Esophagus squamous epithelium (tissue), 5 donors: ENCODE measurements around the gene C10orf71. TPM values are rescaled to one million over a fixed set of nuclear protein-coding genes. Genes with fewer than 3 reads are reported as not detected.

Experiments used
- DNase-seq: peaks from one replicate; lab custom pipeline; 2025; lab: John Stamatoyannopoulos, UW
- H3K27ac ChIP-seq, 4 donors: fragments of 200-600 bp; sonication (generic); one replicate each; pipeline ENCODE4 v1.5.1; 2016 to 2019; ENCODE audit warnings: mild to moderate bottlenecking in 1 of 4
- H3K27me3 ChIP-seq, 4 donors: fragments of 200-600 bp; sonication (generic); 1 replicate in 3 of 4; 2 replicates in 1 of 4; pipeline versions ENCODE4 v1.5.1 to v1.6.0; 2017 to 2021; ENCODE audit warnings: antibody characterized with exemption in 1 of 4
- H3K36me3 ChIP-seq, 3 donors: fragments of 200-600 bp; sonication (generic); one replicate each; pipeline ENCODE4 v1.5.1; 2016 to 2019
- H3K4me1 ChIP-seq, 3 donors: fragments of 200-600 bp; sonication (generic); one replicate each; pipeline ENCODE4 v1.5.1; 2017 to 2019
- H3K4me3 ChIP-seq, 4 donors: fragments of 200-600 bp; sonication (generic); 1 replicate in 3 of 4; 2 replicates in 1 of 4; pipeline ENCODE4 v1.5.1; 2016 to 2019; ENCODE audit warnings: mild to moderate bottlenecking in 2 of 4, moderate library complexity in 1 of 4
- H3K9me3 ChIP-seq, 3 donors: fragments of 200-600 bp; sonication (generic); one replicate each; pipeline ENCODE4 v1.5.1; 2016 to 2019
- CTCF ChIP-seq, 6 experiments: fragments of 450-650 bp in 4 of 6; fragments of 200-600 bp in 2 of 6; sonication (generic) in 2 of 6; IDR thresholded peaks; one replicate each; pipeline ENCODE4 v1.5.1; 2016 to 2019; ENCODE audit warnings: antibody characterized with exemption in 6 of 6, mild to moderate bottlenecking in 4 of 6, moderate library complexity in 4 of 6
- POLR2A ChIP-seq, 4 donors: fragments of 450-650 bp; IDR thresholded peaks; one replicate each; pipeline ENCODE4 v1.6.1; 2017; ENCODE audit warnings: antibody characterized with exemption in 4 of 4, mild to moderate bottlenecking in 4 of 4, moderate library complexity in 3 of 4
- WGBS, 2 donors: methylation state at CpG; one replicate each; pipeline ENCODE4 v1.1.5; 2018; 5-methylcytosine and 5-hydroxymethylcytosine counted together
- intact Hi-C: fragments of 100-400 bp; cut with DNase I; formaldehyde crosslinking; loops from one replicate; pipeline ENCODE4 v1.15.0; 2022
- total RNA-seq, 4 donors: library from RNA; depleted of rRNA; stranded (reverse); fragments of >200 nt; gene quantifications; one replicate each; pipeline ENCODE4 v1.1.0, GENCODE V29; 2016
- donor health status: DM: yes; HTN: yes; CAD: no.

Gene C10orf71
- total RNA-seq, 4 donors from 2014 or later = under 0.01 TPM; not detected in 3

DNA sequence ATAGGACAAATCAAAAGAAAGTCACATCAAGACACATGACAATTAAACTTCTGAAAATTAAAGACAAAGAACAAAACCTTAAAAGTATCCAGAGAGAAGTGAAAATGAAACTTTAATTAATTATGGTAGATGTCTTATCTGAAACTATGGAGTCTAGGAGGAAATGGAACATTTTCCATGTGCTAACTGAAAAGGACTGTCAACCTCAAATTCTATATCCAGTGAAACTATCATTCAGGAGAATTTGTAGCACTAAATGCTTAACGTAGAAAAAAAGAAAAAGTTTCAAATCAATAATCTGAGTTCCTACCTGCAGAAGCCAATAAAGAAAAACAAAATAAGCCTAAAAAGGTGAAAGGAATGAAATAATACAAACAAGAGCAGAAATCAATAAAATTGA lies 33.1 kb upstream of the C10orf71 start:
- Histone ChIP-seq H3K4me1 (no peaks in the 10 kb centered on the region), H3K36me3 (no peaks in the 10 kb centered on the region), H3K9me3 (peaks cover 0 to 10% (median 10%) of the 10 kb centered on the region in 3 donors), H3K27me3 (peaks cover 0 to 7% (median 0%) of the 10 kb centered on the region in 4 donors), H3K27ac (no peak overlapping the region), H3K4me3 (no peak overlapping the region)
- TF ChIP-seq CTCF (IDR thresholded peaks at IDR 0.05) = no peak
- no peak for TF ChIP-seq POLR2A (IDR thresholded peaks at IDR 0.05)
- intact Hi-C loops = no loop called here
- 92 to 97% methylated on average over 1 of the region's 1 CpG for WGBS, 2 donors
- DNase-seq = no peak

DNA sequence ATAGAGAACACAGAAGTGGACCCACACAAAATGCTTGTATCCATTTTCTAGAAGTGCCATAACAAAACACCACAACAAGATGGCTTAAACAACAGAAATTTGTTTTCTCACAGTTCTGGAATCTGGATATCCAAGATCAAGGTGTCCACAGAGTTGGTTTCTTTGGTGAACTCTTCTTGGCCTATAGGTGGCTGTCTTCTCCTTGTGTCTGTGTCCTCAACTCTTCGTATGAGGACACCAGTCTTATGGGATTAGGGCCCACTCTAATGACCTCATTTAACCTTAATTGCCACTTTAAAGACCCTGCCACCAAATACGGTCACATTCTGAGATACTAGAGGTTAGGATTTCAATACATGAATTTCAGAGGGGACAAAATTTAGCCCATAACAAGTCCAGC lies 30.8 kb upstream of the C10orf71 start:
- DNase-seq = no peak
- no peak overlapping the region for H3K27ac ChIP-seq
- 68 to 79% methylated on average over 2 of the region's 2 CpGs for WGBS, 2 donors
- H3K27me3 ChIP-seq = no peaks in the 10 kb centered on the region
- TF ChIP-seq CTCF (IDR thresholded peaks at IDR 0.05) (no peak), POLR2A (IDR thresholded peaks at IDR 0.05) (no peak)
- H3K4me3 ChIP-seq = no peak overlapping the region
- intact Hi-C loops = no loop called here
- H3K36me3 ChIP-seq = no peaks in the 10 kb centered on the region
- H3K4me1 ChIP-seq = peaks cover 0 to 15% (median 12%) of the 10 kb centered on the region in 3 donors
- peaks cover 0 to 10% (median 10%) of the 10 kb centered on the region in 3 donors for H3K9me3 ChIP-seq

DNA sequence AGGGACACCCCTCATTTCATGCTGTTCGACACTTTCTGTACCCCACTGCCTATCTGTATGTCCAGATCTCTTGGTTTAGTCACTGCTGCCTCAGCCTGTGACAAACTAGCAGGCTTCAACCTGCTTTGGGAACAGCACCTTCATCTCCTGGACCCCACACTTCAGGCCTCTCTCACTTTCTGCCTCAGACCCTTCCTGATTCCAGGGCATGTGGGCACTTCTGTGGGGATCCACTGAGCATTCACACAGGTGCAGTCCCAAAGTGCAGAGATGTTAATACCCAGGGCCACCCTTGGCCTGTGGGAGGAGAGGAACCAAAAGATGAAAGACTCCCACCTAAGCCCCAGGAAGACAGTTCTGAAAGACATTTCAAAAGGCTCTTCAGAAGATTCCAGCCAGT lies 29.4 kb upstream of the C10orf71 start:
- Histone ChIP-seq H3K4me1 (peaks cover 0 to 16% (median 13%) of the 10 kb centered on the region in 3 donors), H3K9me3 (peaks cover 0 to 10% (median 8%) of the 10 kb centered on the region in 3 donors), H3K36me3 (no peaks in the 10 kb centered on the region), H3K27me3 (no peaks in the 10 kb centered on the region), H3K4me3 (no peak overlapping the region), H3K27ac (no peak overlapping the region)
- 75 to 80% methylated on average over 1 of the region's 1 CpG for WGBS, 2 donors
- TF ChIP-seq POLR2A (IDR thresholded peaks at IDR 0.05) (no peak), CTCF (IDR thresholded peaks at IDR 0.05) (no peak)
- no peak for DNase-seq
- intact Hi-C loops = no loop called here

DNA sequence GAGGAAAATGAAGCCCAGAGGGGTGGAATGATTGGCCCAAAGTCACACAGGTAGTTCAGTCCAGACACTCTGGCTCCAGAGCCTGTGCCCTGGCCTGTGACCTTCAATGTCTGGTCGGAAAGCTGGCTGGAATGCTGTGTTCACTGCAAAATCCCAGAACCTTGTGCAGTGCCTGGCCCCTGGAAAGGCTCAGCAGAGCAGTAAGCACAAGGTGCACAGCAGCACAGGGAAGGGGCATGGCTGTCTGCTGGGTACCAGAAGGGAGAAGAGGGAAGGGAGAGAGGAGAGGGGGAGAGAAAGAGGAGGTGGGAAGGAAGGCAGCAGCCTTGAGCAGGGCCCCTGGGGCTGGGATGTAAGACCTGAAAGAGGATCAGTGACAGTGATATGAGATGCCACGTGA lies 28.4 kb upstream of the C10orf71 start:
- WGBS, 2 donors = 32 to 42% methylated on average over 2 of the region's 2 CpGs
- Histone ChIP-seq H3K27ac (no peak overlapping the region), H3K4me3 (no peak overlapping the region), H3K9me3 (peaks cover 0 to 5% (median 0%) of the 10 kb centered on the region in 3 donors), H3K36me3 (no peaks in the 10 kb centered on the region), H3K4me1 (peaks cover 0 to 16% (median 13%) of the 10 kb centered on the region in 3 donors), H3K27me3 (no peaks in the 10 kb centered on the region)
- intact Hi-C loops = no loop called here
- no peak for DNase-seq
- TF ChIP-seq POLR2A (IDR thresholded peaks at IDR 0.05) (no peak), CTCF (IDR thresholded peaks at IDR 0.05) (no peak)

- H3K36me3 ChIP-seq = no peaks in the 10 kb centered on the region
- no peak overlapping the region for H3K27ac ChIP-seq
- DNase-seq = no peak
- H3K27me3 ChIP-seq = no peaks in the 10 kb centered on the region
- peaks cover 0 to 16% (median 13%) of the 10 kb centered on the region in 3 donors for H3K4me1 ChIP-seq
- H3K9me3 ChIP-seq = peaks cover 0 to 1% (median 0%) of the 10 kb centered on the region in 3 donors
- 77 to 89% methylated on average over 4 of the region's 11 CpGs for WGBS, 2 donors
- H3K4me3 ChIP-seq = no peak overlapping the region
- no peak for TF ChIP-seq POLR2A (IDR thresholded peaks at IDR 0.05)
- no peak for TF ChIP-seq CTCF (IDR thresholded peaks at IDR 0.05)
- intact Hi-C loops = no loop called here
Measured at GRCh38 chr10:49271346-49271745, 27.6 kb upstream of the C10orf71 start.
